Transverse colon (tissue), 4 donors: ENCODE data around the gene CWH43. TPM values are rescaled to one million over a fixed set of nuclear protein-coding genes. Genes with fewer than 3 reads are reported as not detected.

Experiments used
- DNase-seq: peaks from one replicate; pipeline ENCODE4 v3.0.0-alpha.2; 2019
- H3K27ac ChIP-seq, 4 donors: fragments of 200-600 bp; sonication (generic); 2 replicates each; pipeline ENCODE4 v1.5.1; 2016 to 2018; ENCODE audit warnings: inconsistent platforms in 4 of 4
- H3K27me3 ChIP-seq: fragments of 200-600 bp; sonication (generic); 2 replicates; pipeline ENCODE4 v1.5.1; 2017; ENCODE audit warnings: inconsistent platforms
- H3K36me3 ChIP-seq, 4 donors: fragments of 200-600 bp; sonication (generic); 2 replicates each; pipeline ENCODE4 v1.5.1; 2017 to 2019; ENCODE audit warnings: inconsistent platforms in 4 of 4
- H3K4me1 ChIP-seq, 4 donors: fragments of 200-600 bp; sonication (generic); 2 replicates each; pipeline ENCODE4 v1.5.1; 2017 to 2020; ENCODE audit warnings: inconsistent platforms in 4 of 4
- H3K4me3 ChIP-seq, 4 donors: fragments of 200-600 bp; sonication (generic); 1 replicate in 1 of 4; 2 replicates in 3 of 4; pipeline versions ENCODE4 v1.5.1 to v1.6.1; 2017 to 2019; ENCODE audit warnings: inconsistent platforms in 4 of 4
- H3K9me3 ChIP-seq, 2 donors: fragments of 200-600 bp; sonication (generic); 2 replicates each; pipeline ENCODE4 v1.5.1; 2017 to 2019; ENCODE audit warnings: inconsistent platforms in 2 of 2
- EP300 ChIP-seq: sonication (generic); formaldehyde crosslinking; IDR thresholded peaks from one replicate; pipeline ENCODE4 v1.6.1; 2017; ENCODE audit warnings: antibody characterized with exemption, low read depth
- POLR2A ChIP-seq: fragments of 450-650 bp; IDR thresholded peaks from one replicate; pipeline ENCODE4 v1.6.1; 2016; ENCODE audit warnings: antibody characterized with exemption, mild to moderate bottlenecking, moderate library complexity
- POLR2AphosphoS5 ChIP-seq, 3 donors: sonication (generic); formaldehyde crosslinking; IDR thresholded peaks; one replicate each; pipeline ENCODE4 v1.6.1; 2016; ENCODE audit warnings: antibody characterized with exemption in 3 of 3
- WGBS, 2 donors: methylation state at CpG; one replicate each; pipeline ENCODE4 v1.1.5; 2018; ENCODE audit warnings: low coverage in 1 of 2; 5-methylcytosine and 5-hydroxymethylcytosine counted together
- in situ Hi-C, 4 donors: fragments of 200-750 bp; cut with MboI; loops; one replicate each; pipeline versions ENCODE4 v1.15.0 to v1.15.1; 2017; ENCODE audit warnings: low sequenced_read_pairs in 3 of 4, low pct_ligation_motif_present in 1 of 4, low pct_unique_long_range_greater_than_20kb in 1 of 4
- intact Hi-C: fragments of 100-400 bp; cut with DNase I; formaldehyde crosslinking; loops from one replicate; pipeline ENCODE4 v1.15.1; 2023; ENCODE audit warnings: low total_unique reads
- total RNA-seq, 4 donors: library from RNA; depleted of rRNA; stranded (reverse); fragments of >200 nt; gene quantifications; one replicate each; pipeline ENCODE4 v1.1.0, GENCODE V29; 2016
- TF ChIP-seq, protein P1 (sequence below), 5 experiments: fragments of 200-600 bp in 3 of 5; fragments of 450-650 bp in 2 of 5; sonication (generic) in 3 of 5; IDR thresholded peaks; 1 replicate in 2 of 5; 2 replicates in 3 of 5; pipeline ENCODE4 v1.5.1; 2016 to 2017; ENCODE audit warnings: antibody characterized with exemption in 5 of 5, inconsistent platforms in 3 of 5, mild to moderate bottlenecking in 2 of 5, moderate library complexity in 1 of 5

CWH43 gene
- total RNA-seq, 4 donors from 2014 or later = 13.5 to 43.3 (median 34.8) TPM

- no peak overlapping the region for H3K27ac ChIP-seq
- no peak overlapping the region for H3K4me3 ChIP-seq
- H3K36me3 ChIP-seq = no peaks in the 10 kb centered on the region
- H3K9me3 ChIP-seq = no peaks in the 10 kb centered on the region
- in situ Hi-C loops (loop anchor here in 3 of 4 donors (5.0 to 25.0 kb wide), 4 partner anchors 171 to 384 kb away; partner anchors contain the start of gene FRYL (in 1 of the 3)), intact Hi-C loops (no loop called here)
- no peak for DNase-seq
- TF ChIP-seq EP300 (no peak), POLR2A (no peak), POLR2AphosphoS5 (IDR thresholded peaks at IDR 0.05) (no peak)
- TF ChIP-seq, protein P1, sequence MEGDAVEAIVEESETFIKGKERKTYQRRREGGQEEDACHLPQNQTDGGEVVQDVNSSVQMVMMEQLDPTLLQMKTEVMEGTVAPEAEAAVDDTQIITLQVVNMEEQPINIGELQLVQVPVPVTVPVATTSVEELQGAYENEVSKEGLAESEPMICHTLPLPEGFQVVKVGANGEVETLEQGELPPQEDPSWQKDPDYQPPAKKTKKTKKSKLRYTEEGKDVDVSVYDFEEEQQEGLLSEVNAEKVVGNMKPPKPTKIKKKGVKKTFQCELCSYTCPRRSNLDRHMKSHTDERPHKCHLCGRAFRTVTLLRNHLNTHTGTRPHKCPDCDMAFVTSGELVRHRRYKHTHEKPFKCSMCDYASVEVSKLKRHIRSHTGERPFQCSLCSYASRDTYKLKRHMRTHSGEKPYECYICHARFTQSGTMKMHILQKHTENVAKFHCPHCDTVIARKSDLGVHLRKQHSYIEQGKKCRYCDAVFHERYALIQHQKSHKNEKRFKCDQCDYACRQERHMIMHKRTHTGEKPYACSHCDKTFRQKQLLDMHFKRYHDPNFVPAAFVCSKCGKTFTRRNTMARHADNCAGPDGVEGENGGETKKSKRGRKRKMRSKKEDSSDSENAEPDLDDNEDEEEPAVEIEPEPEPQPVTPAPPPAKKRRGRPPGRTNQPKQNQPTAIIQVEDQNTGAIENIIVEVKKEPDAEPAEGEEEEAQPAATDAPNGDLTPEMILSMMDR (IDR thresholded peaks at IDR 0.05) = no peak
- H3K27me3 ChIP-seq = no peaks in the 10 kb centered on the region
- H3K4me1 ChIP-seq = peaks cover 0 to 4% (median 1%) of the 10 kb centered on the region in 4 donors
- WGBS, 2 donors = 83 to 90% methylated on average over 2 of the region's 2 CpGs
Observed at GRCh38 chr4:48958582-48958981, 27.5 kb upstream of the CWH43 start.

GRCh38 chr4:48960988-48961635 is 25.0 kb upstream of the CWH43 start:
- TF ChIP-seq POLR2A (no peak), POLR2AphosphoS5 (IDR thresholded peaks at IDR 0.05) (no peak), EP300 (no peak)
- TF ChIP-seq, protein P1 (IDR thresholded peaks at IDR 0.05) = no peak
- no peaks in the 10 kb centered on the region for H3K9me3 ChIP-seq
- WGBS, 2 donors = 69 to 89% methylated on average over 3 of the region's 3 CpGs
- H3K36me3 ChIP-seq = no peaks in the 10 kb centered on the region
- in situ Hi-C loops (loop anchor here in 3 of 4 donors (10.0 to 25.0 kb wide), 3 partner anchors 174 to 386 kb away; partner anchors contain the start of gene FRYL (in 1 of the 3)), intact Hi-C loops (loop anchor here (5.0 kb wide), 1 partner anchor 384 kb away; no protein-coding TSS in a partner anchor)
- H3K4me3 ChIP-seq = no peak overlapping the region
- H3K27me3 ChIP-seq = no peaks in the 10 kb centered on the region
- DNase-seq = no peak
- no peak overlapping the region for H3K27ac ChIP-seq
- H3K4me1 ChIP-seq = no peaks in the 10 kb centered on the region

DNA sequence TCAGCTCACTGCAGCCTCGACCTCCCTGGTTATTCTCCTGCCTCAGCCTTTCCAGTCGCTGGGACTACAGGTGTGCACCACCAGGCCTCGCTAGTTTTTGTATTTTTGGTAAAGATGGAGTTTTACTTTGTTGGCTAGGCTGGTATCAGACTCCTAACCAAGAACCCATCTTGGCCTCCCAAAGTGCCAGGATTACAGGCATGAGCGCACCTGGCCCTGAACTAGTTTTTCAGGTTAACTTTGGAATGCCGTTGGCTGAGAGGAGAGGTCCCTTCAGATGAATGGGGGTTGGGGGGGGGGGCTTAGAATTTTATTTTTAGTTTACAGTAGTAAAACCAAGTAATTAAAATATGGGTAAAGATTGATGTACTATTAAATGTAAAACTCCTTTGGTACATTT is 23.4 kb upstream of the CWH43 start:
- no peak for DNase-seq
- Histone ChIP-seq H3K9me3 (no peaks in the 10 kb centered on the region), H3K4me1 (no peaks in the 10 kb centered on the region), H3K36me3 (no peaks in the 10 kb centered on the region), H3K4me3 (no peak overlapping the region), H3K27me3 (no peaks in the 10 kb centered on the region), H3K27ac (no peak overlapping the region)
- WGBS, 2 donors = 71 to 77% methylated on average over 2 to 5 of the region's 5 CpGs
- TF ChIP-seq EP300 (no peak), POLR2AphosphoS5 (IDR thresholded peaks at IDR 0.05) (no peak), POLR2A (no peak)
- TF ChIP-seq, protein P1 (IDR thresholded peaks at IDR 0.05) = no peak
- in situ Hi-C loops = loop anchor here in 3 of 4 donors (10.0 to 25.0 kb wide), 3 partner anchors 175 to 388 kb away; partner anchors contain the start of gene FRYL (in 1 of the 3)
- intact Hi-C loops = loop anchor here (5.0 kb wide), 1 partner anchor 385 kb away; no protein-coding TSS in a partner anchor

GRCh38 chr4:48963042-48963679 is 22.9 kb upstream of the CWH43 start:
- H3K36me3 ChIP-seq = no peaks in the 10 kb centered on the region
- in situ Hi-C loops (loop anchor here in 3 of 4 donors (10.0 to 25.0 kb wide), 3 partner anchors 176 to 388 kb away; partner anchors contain the start of gene FRYL (in 1 of the 3)), intact Hi-C loops (loop anchor here (5.0 kb wide), 1 partner anchor 386 kb away; no protein-coding TSS in a partner anchor)
- TF ChIP-seq EP300 (no peak), POLR2AphosphoS5 (IDR thresholded peaks at IDR 0.05) (peak in 1 of 3 donors; percentile 11), POLR2A (no peak)
- TF ChIP-seq, protein P1 (IDR thresholded peaks at IDR 0.05) = peak; percentile 92 to 97 (median 95)
- DNase-seq = peak; percentile 78
- H3K4me1 ChIP-seq = no peaks in the 10 kb centered on the region
- no peak overlapping the region for H3K27ac ChIP-seq
- 13 to 16% methylated on average over 5 of the region's 5 CpGs for WGBS, 2 donors
- no peaks in the 10 kb centered on the region for H3K9me3 ChIP-seq
- H3K4me3 ChIP-seq = no peak overlapping the region
- no peaks in the 10 kb centered on the region for H3K27me3 ChIP-seq
